ENCODE measurements around the gene TMEM231. TPM values are rescaled to one million over a fixed set of nuclear protein-coding genes. Genes with fewer than 3 reads are reported as not detected.
A peak's percentile ranks its signal among the peaks of the same experiment; 100 is the strongest.
"Not testable (repeated sequence)": the region's sequence is repeated elsewhere in the genome, so short reads cannot be mapped to it uniquely, and the experiment has no call there.

Gene TMEM231
- total RNA-seq, 1 donor from 2014 or later, result 10.6 TPM

GRCh38 chr16:75567911-75568310, 11.9 kb upstream of the TMEM231 start:
- no peak for DNase-seq (ENCODE audit: low read depth)

- DNase-seq (ENCODE audit: low read depth), result no peak
Observed at GRCh38 chr16:75566758-75567255, 10.8 kb upstream of the TMEM231 start.

DNA sequence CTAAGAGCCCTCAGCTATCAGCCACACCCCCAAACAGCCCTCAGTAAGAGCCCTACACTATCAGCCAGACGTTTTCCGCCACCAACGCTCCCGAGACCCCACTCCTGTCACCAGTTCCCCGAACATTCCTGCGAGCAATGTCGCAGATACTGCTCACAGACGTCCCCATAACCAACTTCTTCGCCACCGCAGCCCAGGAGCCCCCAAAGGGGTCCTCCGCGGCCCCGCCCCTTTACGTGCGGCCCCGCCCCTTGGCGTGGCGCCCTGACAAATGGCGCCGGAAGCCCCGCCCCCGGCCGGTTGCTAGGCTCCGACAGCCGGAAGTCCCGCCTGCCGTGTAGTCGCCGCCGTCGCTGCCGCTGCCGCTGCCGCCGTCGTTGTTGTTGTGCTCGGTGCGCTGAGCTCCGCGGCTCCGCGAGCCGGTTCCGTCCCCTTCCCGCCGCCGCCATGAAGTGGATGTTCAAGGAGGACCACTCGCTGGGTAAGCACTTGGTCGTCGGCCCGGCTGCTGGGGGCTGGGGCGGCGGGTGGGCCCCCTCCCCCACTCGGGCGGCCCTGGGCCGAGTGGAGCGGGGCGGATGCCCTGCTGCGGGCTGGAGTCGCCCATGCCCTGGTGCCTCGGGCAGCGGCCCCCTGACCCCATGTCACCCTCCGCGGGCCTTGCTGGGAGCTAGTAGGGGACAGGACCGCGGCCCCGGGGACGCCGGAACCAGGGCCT, 10.1 kb upstream of the TMEM231 start, which contains the start of gene GABARAPL2:
Gene GABARAPL2 (plus strand): TSS at position 340 of the 718 bp plus-strand sequence. CDS start 108 bp downstream, at position 448.
- peak; percentile 83 for DNase-seq (ENCODE audit: low read depth)

DNA sequence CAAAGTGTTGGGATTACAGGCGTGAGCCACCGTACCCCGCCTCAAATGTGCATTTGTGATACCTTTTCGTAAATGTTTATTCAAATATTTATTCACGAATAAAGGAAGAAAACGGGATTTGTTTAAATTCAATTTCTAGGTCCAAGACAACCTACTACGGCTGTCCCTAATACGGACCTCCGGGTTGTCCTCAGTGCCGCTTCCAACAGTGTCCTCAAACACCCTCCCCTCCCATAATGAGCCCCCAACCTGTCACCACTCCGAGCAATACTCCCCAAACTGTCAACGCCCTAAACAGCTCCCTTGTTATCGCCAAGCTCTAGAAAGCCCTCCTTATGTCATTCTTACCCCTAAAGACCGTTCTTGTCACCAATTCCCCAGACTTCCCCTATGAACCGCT, 9.6 kb upstream of the TMEM231 start:
- DNase-seq (ENCODE audit: low read depth), result no peak

DNA sequence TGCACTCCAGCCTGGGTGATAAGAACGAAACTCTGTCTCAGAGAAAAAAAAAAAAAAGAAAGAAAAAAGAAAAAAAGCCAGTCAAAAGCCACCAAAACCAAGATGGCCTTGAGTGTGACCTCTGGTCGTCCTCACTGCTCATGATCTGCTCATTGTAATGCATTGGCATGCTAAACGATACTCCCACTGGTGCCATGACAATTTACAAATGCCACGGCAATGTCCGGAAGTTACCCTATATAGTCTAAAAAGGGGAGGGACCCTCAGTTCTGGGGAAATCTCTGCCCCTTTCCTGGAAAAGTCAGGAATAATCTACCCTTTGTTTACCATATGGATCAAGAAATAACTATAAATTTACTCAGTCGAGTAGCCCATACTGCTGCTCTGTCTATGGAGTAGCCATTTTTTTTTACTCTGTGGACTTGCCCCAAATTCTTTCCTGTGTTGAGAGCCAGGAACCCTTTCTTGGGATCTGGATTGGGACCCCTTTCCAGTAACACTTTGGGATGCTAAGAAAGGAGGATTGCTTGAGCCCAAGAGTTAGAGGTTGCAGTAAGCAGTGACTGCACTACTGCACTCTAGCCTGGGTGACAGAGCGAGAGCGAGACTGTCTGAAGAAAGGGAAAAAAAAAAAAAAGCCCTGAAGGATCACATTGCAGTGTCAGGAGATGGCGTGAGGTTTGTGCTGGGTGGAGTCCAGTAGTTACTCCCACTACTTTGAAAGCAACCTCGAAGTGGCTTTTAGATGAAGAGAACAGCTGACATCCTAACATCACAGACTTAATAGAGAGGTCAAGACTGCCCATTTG, 3.7 kb upstream of the TMEM231 start:
- DNase-seq (ENCODE audit: low read depth), result peak; percentile 92

- DNase-seq (ENCODE audit: low read depth), result no peak
Observed at GRCh38 chr16:75558846-75559401, 2.9 kb upstream of the TMEM231 start.

DNA sequence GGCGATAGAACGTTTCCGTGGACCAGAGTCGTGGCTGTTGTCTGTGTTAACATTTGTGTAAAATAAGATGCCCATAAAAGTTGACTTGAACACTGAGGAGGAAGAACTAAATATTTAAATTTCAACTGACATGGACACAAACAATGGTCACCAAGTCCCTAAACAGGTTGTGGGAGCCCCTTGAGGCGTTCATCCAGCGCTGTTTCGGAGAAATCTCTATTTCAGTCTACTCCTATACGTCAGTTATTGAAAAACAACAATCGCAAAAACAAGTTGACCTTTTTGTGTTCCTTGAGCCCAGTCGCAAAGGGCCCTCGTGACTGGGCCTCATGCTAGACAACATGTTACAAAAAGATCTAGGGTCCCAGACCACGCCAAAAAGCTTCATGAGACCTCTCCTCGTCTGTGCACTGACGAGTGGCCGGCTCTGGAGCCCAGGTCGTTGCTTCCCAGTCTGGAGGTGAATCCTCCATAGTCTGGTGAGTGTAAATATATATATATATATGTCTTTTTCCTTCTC, 439 bp upstream of the TMEM231 start:
- no peak for DNase-seq (ENCODE audit: low read depth)

DNA sequence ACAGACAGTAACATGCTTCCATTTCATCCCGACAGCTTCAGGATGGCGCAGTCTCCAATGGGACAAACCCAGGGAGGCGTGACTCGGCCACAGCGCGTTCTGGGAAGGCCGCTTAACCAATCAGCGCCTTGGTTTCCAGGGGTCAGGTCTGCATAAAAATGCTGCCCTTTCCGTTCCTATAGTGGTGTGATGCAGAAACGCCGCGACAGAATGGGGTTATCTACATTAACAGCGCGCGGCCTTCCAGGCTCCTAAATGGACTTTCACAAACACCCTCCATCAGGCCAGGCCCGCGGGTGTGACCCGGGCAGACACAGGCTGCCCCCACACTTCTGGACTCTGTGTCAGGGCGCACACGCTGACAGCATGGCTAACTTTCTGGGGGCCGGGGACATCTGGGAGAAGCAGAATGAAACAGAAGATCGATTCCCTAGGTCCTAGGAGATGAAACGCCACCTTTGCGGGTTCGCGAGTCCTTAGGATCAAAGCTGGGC, 792 bp downstream of the TMEM231 start:
- peak; percentile 93 for DNase-seq (ENCODE audit: low read depth)

- no peak for DNase-seq (ENCODE audit: low read depth)
Observed at GRCh38 chr16:75552951-75553350, 3.1 kb downstream of the TMEM231 start.

DNA sequence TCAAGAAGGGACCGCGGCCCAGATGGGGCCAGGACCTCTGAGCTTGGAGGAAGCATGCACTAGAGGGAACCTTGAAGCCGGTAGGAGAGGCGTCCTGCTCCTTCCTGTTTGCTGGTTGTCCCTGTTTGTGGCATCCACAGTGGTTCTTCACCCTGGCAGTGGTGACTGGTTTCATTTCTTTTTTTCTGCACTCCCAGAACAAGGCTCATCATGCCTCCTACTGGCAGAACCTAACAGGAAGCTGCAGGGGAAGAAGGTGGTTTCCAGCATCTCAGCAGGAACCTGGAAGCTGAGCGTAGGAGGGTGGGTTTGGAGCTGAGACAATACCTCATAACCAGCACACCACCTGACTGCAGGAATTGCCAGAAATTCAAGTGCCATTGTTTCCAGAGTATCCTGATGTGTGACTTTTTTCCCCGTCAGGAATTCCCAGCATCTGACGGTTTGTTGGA, 5.8 kb downstream of the TMEM231 start:
- peak; percentile 43 for DNase-seq (ENCODE audit: low read depth)

DNA sequence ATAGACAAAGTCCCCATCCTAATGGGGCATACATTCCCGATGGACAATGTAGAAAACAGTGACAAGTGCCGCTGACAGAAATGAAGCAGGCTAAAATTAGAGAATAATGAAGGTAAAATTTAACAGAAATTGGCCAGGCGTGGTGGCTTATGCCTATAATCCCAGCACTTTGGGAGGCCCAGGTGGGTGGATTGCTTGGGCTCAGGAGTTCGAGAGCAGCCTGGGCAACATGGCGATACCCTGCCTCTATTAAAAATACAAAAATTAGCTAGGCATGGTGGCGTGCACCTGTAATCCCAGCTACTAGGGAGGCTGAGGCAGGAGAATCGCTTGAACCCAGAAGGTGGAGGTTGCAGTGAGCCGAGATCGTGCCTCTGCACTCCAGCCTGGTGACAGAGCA, 7.6 kb downstream of the TMEM231 start:
- not testable (repeated sequence) for DNase-seq (ENCODE audit: low read depth)

DNA sequence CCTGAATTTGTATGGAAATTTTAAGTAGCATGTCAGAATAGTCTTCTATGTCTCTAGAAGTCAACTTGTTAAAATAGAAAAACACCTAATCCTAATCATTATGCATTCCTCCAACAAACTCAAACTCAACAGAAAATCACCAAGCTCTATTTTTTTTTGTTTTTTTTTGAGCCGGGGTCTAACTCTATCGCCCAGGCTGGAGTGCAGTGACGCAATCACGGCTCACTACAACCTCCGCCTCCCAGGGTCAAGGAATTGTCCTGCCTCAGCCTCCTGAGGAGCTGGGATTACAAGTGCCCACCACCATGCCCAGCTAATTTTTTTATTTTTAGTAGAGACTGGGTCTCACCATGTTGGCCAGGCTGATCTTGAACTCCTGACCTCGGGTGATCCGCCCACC, 9.8 kb downstream of the TMEM231 start:
- no peak for DNase-seq (ENCODE audit: low read depth)

DNA sequence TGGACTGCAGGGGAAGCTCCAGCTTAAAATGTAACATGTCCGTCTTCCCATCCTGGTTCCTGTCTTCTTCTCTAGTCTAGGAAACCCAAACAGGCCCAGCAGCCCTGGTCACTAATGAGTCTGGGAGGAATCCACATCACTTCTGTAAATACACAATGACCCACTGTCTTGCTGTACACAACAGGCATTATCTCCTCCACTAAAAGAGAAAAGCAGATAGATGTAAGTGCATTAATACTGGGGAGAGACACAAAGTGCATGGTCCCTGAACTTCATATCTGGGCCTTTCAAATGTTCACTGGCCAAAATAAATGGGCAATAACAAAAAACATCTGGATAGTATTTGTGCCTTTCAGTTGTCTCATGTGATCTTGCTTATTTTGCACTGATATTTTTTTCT, 10.2 kb downstream of the TMEM231 start:
- DNase-seq (ENCODE audit: low read depth), result not testable (repeated sequence)

GRCh38 chr16:75542462-75542861, 13.6 kb downstream of the TMEM231 start:
- DNase-seq (ENCODE audit: low read depth), result not testable (repeated sequence)

- DNase-seq (ENCODE audit: low read depth), result no peak
Observed at GRCh38 chr16:75541236-75541635, 14.8 kb downstream of the TMEM231 start.

GRCh38 chr16:75538882-75539565, 17.0 kb downstream of the TMEM231 start:
- DNase-seq (ENCODE audit: low read depth), result not testable (repeated sequence)

GRCh38 chr16:75537776-75538175, 18.3 kb downstream of the TMEM231 start:
- no peak for DNase-seq (ENCODE audit: low read depth)

- DNase-seq (ENCODE audit: low read depth), result no peak
Observed at GRCh38 chr16:75535901-75536300, 20.2 kb downstream of the TMEM231 start, which contains the start of gene CHST5. TSS of gene CHST5 (minus strand) at chr16:75536108. CDS start at chr16:75530384, 5,724 bp downstream.

GRCh38 chr16:75535211-75535843, 20.7 kb downstream of the TMEM231 start:
- DNase-seq (ENCODE audit: low read depth), result no peak

GRCh38 chr16:75534560-75535205, 21.4 kb downstream of the TMEM231 start:
- DNase-seq (ENCODE audit: low read depth), result no peak

All from myocyte (in vitro differentiated cells).